Smooth muscle cell of the pulmonary artery (primary cell): Measurements from ENCODE around the gene DESI1. TPM values are rescaled to one million over a fixed set of nuclear protein-coding genes. Genes with fewer than 3 reads are reported as not detected.

ENCODE experiments used
- total RNA-seq: library from RNA; depleted of rRNA; stranded (reverse); fragments of >200 nt; gene quantifications from 2 replicates; pipeline ENCODE4 v1.2.3, GENCODE V29; 2014

The DESI1 gene
- 20.8 and 23.9 TPM in 2 replicates for total RNA-seq

DNA sequence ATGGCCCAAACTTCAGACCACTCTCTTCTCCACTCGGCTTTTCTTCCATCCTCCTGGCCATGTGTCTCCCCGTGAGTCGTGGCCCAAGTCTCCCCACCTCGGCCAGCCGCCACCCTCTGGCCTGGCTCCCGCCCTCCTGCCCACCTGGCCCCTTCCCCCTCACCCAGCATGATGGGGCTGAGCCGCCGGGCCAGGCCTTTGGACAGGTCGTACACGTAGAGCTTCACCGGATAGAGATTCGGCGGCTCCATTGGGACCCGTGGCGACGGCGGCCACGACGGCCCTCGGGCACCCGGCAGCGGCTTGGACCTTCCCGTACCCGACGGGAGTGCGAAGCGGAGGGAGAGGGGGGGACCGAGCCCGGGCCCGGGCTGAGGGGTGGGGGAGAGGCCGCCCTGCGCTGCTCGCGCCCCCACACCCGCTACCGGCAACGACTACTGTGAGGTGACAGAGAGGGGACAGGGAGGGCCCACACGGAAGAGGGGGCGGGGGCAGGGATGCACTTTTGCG lies at the start of gene DESI1:
Gene DESI1, minus strand, starts transcription at position 455 of the 510 bp plus-strand sequence. Its CDS starts 204 bp downstream, at position 251.

DNA sequence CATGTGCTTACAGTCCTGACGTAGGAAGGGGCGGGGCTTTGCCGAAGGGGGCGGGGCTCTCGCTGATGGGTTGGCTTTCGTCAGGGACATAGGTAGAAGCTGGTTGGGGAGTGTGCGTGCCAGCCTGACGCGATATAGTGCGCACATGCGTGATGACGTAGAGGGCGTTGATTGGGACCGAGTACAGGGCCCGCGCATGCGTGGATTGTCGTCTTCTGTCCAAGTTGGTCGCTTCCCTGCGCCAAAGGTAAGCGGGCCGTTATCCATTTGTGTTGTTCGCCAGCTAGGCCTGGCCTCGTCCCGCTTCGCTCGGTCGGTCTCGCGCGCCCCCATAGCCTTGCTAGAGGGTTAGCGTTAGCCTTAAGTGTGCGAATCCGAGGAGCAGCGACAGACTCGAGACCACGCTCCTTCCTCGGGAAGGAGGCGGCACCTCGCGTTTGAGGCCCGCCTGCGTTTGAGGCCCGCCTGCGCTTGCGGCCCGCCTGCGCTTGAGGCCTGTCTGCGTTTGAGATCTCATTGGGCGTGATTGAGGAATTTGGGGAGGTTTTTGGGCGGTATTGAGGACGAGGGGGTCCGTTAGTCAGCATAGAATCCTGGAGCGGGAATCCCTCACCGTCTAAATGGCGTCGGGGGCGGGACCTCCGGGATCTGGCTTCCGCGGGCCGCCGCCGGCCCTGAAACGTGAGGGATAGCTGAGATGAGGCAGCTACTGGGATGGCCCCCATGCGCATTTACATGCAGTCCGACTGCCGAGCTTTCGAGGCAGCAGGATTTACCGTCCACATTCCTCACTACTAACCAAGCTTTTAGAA lies 462 bp upstream of the DESI1 start, which contains the start of gene XRCC6:
Gene XRCC6, plus strand, starts transcription at position 197 of the 812 bp plus-strand sequence. CDS start 710 bp downstream, outside the sequence.

DNA sequence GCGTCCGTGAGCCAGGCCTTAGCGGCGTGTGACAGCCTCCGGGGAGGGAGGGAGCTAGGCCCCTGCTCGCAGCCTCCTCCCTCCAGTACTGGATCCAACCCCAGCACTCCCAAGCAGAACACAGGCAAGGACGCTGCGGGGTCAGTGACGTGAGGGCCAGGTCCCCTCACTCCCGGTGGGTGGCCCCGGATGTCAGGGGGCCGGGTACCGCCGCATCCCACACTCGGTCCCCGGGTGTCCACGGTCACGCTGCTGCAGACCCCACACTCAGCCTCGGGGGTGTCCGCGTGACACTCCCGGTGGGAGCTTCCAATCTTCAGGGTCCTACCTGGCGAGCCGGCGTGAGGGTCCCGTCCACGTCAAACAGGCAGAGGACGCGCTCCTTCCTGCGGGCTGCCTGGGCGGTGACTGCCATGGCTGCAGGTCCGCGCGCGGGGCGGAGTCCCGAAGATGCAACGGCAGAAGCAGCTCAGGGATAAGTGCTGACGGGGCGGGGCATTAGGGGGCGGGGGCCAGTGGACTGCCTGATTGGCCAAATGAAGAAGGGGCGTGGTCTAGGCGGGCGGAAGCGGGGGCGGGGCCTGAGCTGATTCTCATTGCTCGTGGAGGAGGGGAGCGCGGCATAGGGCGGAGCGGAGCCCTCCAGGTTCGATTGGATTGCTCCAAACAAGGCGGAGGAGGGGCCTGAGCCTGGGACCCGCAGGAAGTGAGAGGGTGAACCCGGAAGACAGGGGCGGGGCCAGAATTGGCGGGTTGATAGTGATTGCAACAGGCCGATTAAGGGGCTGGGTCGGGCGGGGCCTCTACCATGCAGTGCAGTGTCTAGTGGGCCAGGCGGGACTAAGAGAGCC lies 31.2 kb downstream of the DESI1 start, which contains the start of gene PMM1:
Gene PMM1, minus strand, starts transcription at position 450 of the 851 bp plus-strand sequence. Its CDS starts 35 bp downstream, at position 415.

Other genes with a start within 250 kb of the DESI1 start
- gene TEF, start 239.1 kb downstream of the DESI1 start, total RNA-seq, result 12.8 and 16.5 TPM in 2 replicates
- gene TOB2, start 174.2 kb downstream of the DESI1 start, total RNA-seq, result 26.8 and 31.1 TPM in 2 replicates
- 32.9 and 33.9 TPM in 2 replicates for gene PHF5A, start 152.4 kb downstream of the DESI1 start, total RNA-seq
- 94.5 and 101 TPM in 2 replicates for gene ACO2, start 151.9 kb downstream of the DESI1 start, total RNA-seq
- gene POLR3H, start 76.6 kb downstream of the DESI1 start, total RNA-seq, result 27.2 and 35.0 TPM in 2 replicates
- 2.9 and 6.3 TPM in 2 replicates for gene CSDC2, start 60.0 kb downstream of the DESI1 start, total RNA-seq
- 23.5 and 25.9 TPM in 2 replicates for gene PMM1, start 31.2 kb downstream of the DESI1 start, total RNA-seq
- gene XRCC6, start 252 bp upstream of the DESI1 start, total RNA-seq, result 249 and 253 TPM in 2 replicates
- gene SNU13, start 67.8 kb upstream of the DESI1 start, total RNA-seq, result 66.7 and 76.8 TPM in 2 replicates
- gene MEI1, start 78.5 kb upstream of the DESI1 start, total RNA-seq, result 0.20 and 0.26 TPM in 2 replicates
- gene CCDC134, start 179.6 kb upstream of the DESI1 start, total RNA-seq, result 8.0 and 8.1 TPM in 2 replicates
- gene SREBF2, start 212.1 kb upstream of the DESI1 start, total RNA-seq, result 82.1 and 123 TPM in 2 replicates